DND-41 (cell line): ENCODE data around the gene RTN4RL2.

Experiments
- EZH2 ChIP-seq: IDR thresholded peaks from 3 replicates; pipeline ENCODE4 v1.6.1; 2012; ENCODE audit warnings: borderline replicate concordance, low read depth, mild to moderate bottlenecking, moderate library complexity, low read length, inconsistent platforms; ENCODE audit not compliant: severe bottlenecking
- TF ChIP-seq, protein P1 (sequence below): IDR thresholded peaks from 2 replicates; pipeline ENCODE4 v1.5.1; 2012; ENCODE audit warnings: borderline replicate concordance, low read length, moderate library complexity, mild to moderate bottlenecking; ENCODE audit not compliant: poor library complexity, severe bottlenecking; ENCODE audit errors: extremely low read depth

DNA sequence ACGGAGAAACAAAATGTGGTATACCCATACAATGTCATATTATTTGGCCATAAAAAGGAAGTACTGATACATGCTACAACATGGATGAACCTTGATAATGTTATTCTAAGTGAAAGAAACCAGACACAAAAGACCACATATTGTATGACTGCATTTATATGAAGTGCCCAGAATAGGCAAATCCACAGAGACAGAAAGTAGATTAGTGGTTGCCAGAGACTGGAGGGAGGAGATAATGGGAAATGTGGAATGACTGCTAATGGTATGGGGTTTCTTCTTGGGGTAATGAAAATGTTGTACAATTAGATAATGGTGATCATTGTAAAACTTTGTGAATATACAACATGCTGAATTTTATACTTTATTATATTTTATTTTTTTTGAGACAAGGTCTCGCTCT lies 60.8 kb downstream of the RTN4RL2 start:
- TF ChIP-seq, protein P1, sequence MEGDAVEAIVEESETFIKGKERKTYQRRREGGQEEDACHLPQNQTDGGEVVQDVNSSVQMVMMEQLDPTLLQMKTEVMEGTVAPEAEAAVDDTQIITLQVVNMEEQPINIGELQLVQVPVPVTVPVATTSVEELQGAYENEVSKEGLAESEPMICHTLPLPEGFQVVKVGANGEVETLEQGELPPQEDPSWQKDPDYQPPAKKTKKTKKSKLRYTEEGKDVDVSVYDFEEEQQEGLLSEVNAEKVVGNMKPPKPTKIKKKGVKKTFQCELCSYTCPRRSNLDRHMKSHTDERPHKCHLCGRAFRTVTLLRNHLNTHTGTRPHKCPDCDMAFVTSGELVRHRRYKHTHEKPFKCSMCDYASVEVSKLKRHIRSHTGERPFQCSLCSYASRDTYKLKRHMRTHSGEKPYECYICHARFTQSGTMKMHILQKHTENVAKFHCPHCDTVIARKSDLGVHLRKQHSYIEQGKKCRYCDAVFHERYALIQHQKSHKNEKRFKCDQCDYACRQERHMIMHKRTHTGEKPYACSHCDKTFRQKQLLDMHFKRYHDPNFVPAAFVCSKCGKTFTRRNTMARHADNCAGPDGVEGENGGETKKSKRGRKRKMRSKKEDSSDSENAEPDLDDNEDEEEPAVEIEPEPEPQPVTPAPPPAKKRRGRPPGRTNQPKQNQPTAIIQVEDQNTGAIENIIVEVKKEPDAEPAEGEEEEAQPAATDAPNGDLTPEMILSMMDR, result no peak
- TF ChIP-seq EZH2, result no peak
